HUES64 (cell line): ENCODE data around the gene CDH13.

Experiments used
- H3K27ac ChIP-seq: 2 replicates; pipeline ENCODE4 v1.7.0; 2013; ENCODE audit warnings: low read depth, low read length, inconsistent platforms
- H3K27me3 ChIP-seq: 2 replicates; pipeline ENCODE4 v1.6.1; 2013; ENCODE audit warnings: mild to moderate bottlenecking, low read length; ENCODE audit not compliant: insufficient read depth
- H3K36me3 ChIP-seq: 2 replicates; pipeline ENCODE4 v1.6.1; 2013; ENCODE audit warnings: mild to moderate bottlenecking, low read length; ENCODE audit not compliant: insufficient read depth
- H3K4me1 ChIP-seq: 2 replicates; pipeline ENCODE4 v1.6.1; 2013; ENCODE audit warnings: mild to moderate bottlenecking, low read length, moderate library complexity; ENCODE audit not compliant: insufficient read depth
- H3K4me3 ChIP-seq: 2 replicates; pipeline ENCODE4 v1.5.1; 2013; ENCODE audit warnings: mild to moderate bottlenecking, low read length, moderate library complexity
- H3K9ac ChIP-seq: 2 replicates; pipeline ENCODE4 v1.6.1; 2013; ENCODE audit warnings: mild to moderate bottlenecking, low read depth, low read length
- H3K9me3 ChIP-seq: 2 replicates; pipeline ENCODE4 v1.6.1; 2013; ENCODE audit warnings: low read depth, low read length; ENCODE audit not compliant: insufficient read depth
- WGBS: fragments of 150-250, 120-280 bp; methylation state at CpG from one replicate; pipeline ENCODE4 v1.1.7; 2013; ENCODE audit warnings: missing lambda C conversion rate; 5-methylcytosine and 5-hydroxymethylcytosine counted together

The CDH13 gene

DNA sequence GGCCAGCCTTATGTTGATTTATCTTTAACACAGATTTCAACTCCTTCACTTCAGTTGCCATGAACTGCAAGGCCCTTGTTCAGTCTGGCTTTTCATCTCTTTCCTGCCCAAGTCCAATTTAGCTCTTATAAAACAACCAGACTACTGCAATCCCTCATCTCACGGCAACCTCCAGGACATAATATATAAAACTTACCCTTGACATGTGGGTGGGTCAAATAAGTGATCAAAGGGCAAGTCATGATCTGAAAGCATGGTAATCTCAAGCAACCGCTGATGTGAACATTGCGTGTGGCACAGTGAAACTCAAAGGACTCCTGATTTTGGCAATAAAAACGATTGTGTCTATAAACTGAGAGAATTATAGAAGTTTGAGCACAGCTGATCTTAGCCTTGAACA, 364.6 kb downstream of the CDH13 start:
- no peaks in the 10 kb centered on the region for H3K36me3 ChIP-seq
- H3K4me1 ChIP-seq, result no peaks in the 10 kb centered on the region
- H3K9me3 ChIP-seq, result no peaks in the 10 kb centered on the region

DNA sequence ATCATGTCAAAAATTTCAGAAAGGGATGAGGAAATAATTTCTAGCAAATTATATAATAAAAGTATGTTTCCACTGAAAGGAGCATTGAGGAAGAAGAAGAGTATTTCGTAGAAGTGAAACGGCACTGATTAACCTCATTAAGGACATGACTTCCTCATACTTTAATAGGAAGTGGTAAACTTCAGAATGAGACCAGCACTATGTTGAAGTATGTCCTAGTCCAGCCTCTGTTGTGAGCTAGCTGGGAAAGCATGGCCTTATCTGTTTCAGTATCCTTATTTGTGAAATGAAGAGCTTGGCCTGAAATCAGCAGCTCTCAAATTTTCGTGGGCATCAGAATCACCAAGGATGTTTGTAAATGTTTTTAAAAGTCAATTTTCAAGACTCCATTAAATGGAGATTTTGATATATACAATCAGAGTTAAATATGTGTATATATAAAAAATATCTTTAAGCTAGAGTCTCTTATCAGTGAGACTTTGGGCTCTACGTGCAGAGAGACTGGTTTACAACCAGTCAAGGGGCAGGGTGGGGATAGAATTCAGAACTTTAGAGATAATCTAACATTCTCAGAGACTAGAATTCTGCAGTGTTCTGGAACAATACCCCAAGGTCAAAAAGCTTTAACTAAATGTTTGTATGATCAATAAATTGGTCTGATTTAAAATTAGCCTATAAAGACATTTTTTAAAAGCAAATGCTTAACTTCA, 365.4 kb downstream of the CDH13 start:
- Histone ChIP-seq H3K4me1 (no peaks in the 10 kb centered on the region), H3K27me3 (no peaks in the 10 kb centered on the region), H3K9ac (no peak overlapping the region), H3K27ac (no peak overlapping the region), H3K4me3 (no peak overlapping the region), H3K9me3 (no peaks in the 10 kb centered on the region), H3K36me3 (no peaks in the 10 kb centered on the region)
- WGBS, result 80% methylated on average over 1 of the region's 4 CpGs

More for the DNA sequence above, 364.6 kb downstream of the CDH13 start:
- WGBS, result 98% methylated on average over 4 of the region's 4 CpGs
- Histone ChIP-seq H3K27ac (no peak overlapping the region), H3K27me3 (no peaks in the 10 kb centered on the region), H3K4me3 (no peak overlapping the region), H3K9ac (no peak overlapping the region)

DNA sequence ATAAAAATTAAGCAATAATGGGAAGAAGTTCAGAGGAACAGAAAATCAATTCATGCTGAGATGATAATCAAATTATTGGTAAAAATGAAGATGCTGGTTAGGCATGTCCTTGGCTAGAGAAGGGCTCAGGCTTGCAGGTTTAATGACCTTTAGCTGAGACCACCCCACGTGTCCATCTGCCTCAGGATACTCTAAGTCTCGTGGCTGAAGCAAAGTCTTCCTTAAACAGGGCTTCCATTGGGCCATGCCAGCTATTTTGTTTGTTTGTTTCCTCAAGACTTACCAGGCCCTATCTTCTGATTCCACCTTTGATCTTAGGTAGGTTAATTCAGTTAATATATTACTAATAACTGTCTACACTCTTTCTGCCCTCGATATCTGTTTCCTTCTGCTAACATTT, 366.0 kb downstream of the CDH13 start:
- Histone ChIP-seq H3K9me3 (no peaks in the 10 kb centered on the region), H3K36me3 (no peaks in the 10 kb centered on the region), H3K27ac (no peak overlapping the region), H3K27me3 (no peaks in the 10 kb centered on the region), H3K4me1 (no peaks in the 10 kb centered on the region), H3K9ac (no peak overlapping the region), H3K4me3 (no peak overlapping the region)
- WGBS, result 84% methylated on average over 3 of the region's 3 CpGs

DNA sequence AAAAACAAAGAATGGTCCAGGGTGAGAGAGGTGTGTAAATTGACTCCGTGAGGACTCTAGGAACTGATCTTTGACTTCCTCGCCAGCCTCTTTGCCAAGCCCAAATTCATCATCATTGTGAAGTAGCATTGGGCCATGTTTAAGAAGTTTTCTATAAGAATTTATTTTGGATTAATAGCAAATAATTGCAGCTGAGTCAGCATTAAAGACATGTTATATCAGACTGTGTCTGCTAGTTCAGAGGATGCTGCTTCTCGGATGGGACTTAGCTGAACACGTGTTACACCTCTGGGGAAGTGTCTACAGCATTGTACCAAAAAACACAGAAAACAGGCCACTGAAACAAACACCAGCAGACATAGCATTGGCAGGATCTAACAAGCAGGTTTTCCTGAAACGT, 366.6 kb downstream of the CDH13 start:
- no peak overlapping the region for H3K9ac ChIP-seq
- H3K4me1 ChIP-seq, result no peaks in the 10 kb centered on the region
- no peaks in the 10 kb centered on the region for H3K36me3 ChIP-seq
- WGBS, result 92% methylated on average over 5 of the region's 5 CpGs
- no peak overlapping the region for H3K4me3 ChIP-seq
- no peaks in the 10 kb centered on the region for H3K9me3 ChIP-seq
- no peak overlapping the region for H3K27ac ChIP-seq
- H3K27me3 ChIP-seq, result no peaks in the 10 kb centered on the region

DNA sequence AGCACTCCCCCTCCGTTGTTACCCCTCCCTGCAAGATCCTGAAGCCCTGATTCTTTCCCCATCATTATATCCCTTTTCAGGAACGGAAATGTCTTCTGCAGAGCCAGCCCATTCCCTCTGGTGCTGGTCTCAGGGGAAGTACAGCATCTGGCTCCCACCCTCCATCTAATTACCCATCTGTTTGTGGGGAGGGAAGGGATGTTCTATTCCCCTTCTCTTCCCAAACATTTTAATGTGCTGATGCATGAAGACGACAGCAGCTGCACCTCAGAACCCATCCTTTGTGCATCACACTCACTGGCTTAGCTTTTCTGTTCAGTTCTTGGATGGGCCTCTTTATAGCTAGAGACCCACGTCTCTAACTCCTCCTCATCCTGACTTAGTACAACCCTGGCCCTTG, 367.2 kb downstream of the CDH13 start:
- no peak overlapping the region for H3K27ac ChIP-seq

DNA sequence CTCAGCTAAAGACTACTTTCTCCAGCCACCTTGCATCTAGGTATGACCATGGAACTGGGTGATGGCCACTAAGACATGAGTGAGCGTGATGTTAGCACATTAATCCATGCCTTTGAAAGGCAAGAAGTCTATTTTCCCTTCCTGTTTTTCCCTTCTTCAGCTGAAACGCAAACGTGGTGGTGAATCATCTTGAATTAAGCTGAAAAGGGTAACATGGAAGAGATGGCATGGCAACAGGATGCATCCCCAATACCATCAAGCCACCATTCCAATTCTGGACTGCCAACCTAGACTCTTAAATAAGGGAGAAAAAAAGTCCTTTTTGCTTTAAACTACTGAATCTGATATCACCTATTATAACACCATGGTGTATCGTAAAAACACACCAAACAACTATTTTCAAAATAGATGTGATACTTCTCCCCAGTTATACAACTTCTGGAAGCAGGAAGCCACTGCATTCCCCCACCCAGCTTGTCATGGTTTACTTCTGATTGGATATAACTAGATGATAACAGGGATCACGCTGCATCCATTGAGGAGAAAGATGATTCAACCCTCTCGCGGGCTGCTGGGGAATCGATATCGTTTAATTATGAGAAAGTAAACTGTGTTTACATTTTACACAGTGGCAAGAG, 368.6 kb downstream of the CDH13 start:
- WGBS, result 99% methylated on average over 7 of the region's 9 CpGs
- H3K9me3 ChIP-seq, result no peaks in the 10 kb centered on the region
- no peak overlapping the region for H3K9ac ChIP-seq
- no peaks in the 10 kb centered on the region for H3K4me1 ChIP-seq
- H3K36me3 ChIP-seq, result no peaks in the 10 kb centered on the region
- no peak overlapping the region for H3K27ac ChIP-seq
- H3K4me3 ChIP-seq, result no peak overlapping the region
- H3K27me3 ChIP-seq, result no peaks in the 10 kb centered on the region

More for the DNA sequence above, 367.2 kb downstream of the CDH13 start:
- no peaks in the 10 kb centered on the region for H3K4me1 ChIP-seq
- no peak overlapping the region for H3K4me3 ChIP-seq
- no peaks in the 10 kb centered on the region for H3K9me3 ChIP-seq
- no peaks in the 10 kb centered on the region for H3K36me3 ChIP-seq
- no peak overlapping the region for H3K9ac ChIP-seq
- WGBS, result 83% methylated on average over 4 of the region's 4 CpGs
- H3K27me3 ChIP-seq, result no peaks in the 10 kb centered on the region

DNA sequence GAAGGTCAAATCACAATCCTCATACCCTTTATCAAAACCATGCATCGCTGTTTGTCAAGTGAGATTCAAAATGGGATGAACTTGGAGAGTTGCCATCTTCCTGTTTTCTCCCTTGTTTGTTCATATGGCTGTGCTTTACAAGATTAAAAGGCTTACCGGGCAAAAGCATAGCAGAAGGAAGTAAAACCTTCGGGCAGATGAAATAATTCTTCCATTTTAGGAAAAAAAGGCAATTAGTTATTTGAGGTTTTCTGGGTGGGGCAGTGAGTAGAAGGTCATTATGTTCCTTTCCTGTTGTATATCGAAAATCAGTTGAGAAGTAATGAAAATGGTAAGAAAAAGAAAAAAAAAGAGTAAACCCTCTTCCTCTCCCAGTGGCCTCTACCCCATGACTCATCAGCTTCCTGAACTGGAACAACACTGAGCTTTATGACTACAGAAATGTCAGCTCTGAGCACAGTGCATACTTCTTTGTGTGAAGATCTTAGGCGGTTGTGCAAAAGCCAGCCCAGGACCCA, 369.2 kb downstream of the CDH13 start:
- 95% methylated on average over 5 of the region's 5 CpGs for WGBS
- Histone ChIP-seq H3K4me1 (no peaks in the 10 kb centered on the region), H3K4me3 (no peak overlapping the region), H3K36me3 (no peaks in the 10 kb centered on the region), H3K9ac (no peak overlapping the region), H3K9me3 (no peaks in the 10 kb centered on the region), H3K27ac (no peak overlapping the region), H3K27me3 (no peaks in the 10 kb centered on the region)

DNA sequence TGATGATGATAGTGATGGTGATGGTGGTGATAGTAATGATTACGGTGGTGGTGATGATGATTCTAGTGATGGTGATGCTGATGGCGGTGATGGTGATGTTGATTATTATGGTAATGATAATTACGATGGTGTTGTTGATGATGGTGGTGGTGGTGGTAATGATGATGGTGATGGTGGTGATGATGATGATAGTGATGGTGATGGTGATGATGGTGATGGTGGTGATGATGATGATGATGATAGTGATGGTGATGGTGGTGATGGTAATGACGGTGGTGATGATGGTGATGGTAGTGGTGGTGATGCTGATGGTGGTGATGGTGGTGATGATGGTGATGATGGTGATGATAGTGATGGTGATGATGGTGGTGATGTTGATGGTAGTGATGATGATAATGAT, 370.0 kb downstream of the CDH13 start:
- Histone ChIP-seq H3K4me3 (no peak overlapping the region), H3K27ac (no peak overlapping the region), H3K9ac (no peak overlapping the region), H3K36me3 (no peaks in the 10 kb centered on the region), H3K9me3 (no peaks in the 10 kb centered on the region), H3K27me3 (no peaks in the 10 kb centered on the region), H3K4me1 (no peaks in the 10 kb centered on the region)
- 95% methylated on average over 4 of the region's 4 CpGs for WGBS

DNA sequence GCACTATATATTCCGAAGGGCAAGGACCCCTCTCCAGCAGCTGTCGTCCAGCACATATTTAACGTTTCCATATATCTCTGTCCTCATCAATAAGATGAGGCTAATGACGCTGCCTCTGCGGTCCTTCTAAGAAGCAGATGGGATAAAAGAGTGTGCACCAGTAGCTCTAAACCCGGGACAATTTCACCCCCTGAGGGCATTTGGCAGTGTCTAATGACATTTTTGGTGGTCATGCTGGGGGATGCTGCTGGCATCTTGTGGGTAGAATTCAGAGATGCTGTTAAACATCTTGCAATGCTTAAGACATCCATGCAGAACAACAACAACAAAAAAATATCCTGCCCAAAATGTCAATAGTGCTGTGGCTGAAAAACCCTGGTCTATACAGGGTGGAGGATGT, 372.9 kb downstream of the CDH13 start:
- H3K27ac ChIP-seq, result no peak overlapping the region
- H3K4me3 ChIP-seq, result no peak overlapping the region
- no peaks in the 10 kb centered on the region for H3K4me1 ChIP-seq
- 93% methylated on average over 6 of the region's 6 CpGs for WGBS
- H3K27me3 ChIP-seq, result no peaks in the 10 kb centered on the region
- no peak overlapping the region for H3K9ac ChIP-seq
- H3K9me3 ChIP-seq, result no peaks in the 10 kb centered on the region
- H3K36me3 ChIP-seq, result no peaks in the 10 kb centered on the region

DNA sequence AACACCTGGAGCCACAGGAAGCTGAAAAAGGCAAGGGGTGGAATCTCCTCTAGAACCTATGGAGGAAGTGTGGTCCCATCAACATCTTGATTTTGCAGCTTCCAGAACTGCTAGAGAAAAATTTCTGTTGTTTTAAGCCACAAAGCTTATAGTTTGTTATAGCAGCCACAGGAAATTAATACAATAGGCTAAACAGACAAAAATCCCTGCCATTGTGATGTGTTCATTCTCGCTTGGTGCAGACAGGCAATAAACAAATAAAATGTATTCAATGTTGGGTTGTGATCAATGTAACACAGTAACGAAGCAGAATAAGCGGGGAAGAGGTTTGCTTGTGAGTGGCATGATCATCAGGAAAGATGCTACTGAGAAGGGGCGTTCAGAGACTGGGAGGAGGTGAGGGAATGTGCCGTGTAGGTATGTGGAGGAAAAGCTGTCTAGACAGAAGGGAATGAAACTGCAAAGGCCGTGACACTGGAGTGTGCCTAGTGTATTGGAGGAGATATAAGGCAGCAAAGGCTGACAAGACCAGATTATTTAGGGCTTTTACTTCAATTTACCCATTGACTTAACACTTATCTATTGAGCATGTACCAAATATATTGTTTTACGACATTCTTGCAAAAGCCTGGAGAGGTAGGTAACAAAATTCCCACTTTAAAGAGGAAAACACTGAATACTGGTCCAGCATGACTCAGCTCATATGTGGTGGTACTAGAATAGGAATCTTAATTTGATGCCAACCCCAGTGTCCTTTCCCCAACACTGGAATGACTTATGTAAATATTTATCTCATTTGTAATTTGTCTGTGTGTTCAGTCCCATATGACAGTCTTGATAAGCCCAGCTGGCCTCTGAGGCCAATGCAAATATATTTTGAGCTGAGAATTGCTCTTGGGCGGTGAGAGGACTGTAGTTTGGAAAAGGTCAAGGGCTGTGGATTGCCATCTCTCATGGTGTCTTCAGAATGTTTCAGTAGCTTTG, 375.9 kb downstream of the CDH13 start:
- no peaks in the 10 kb centered on the region for H3K27me3 ChIP-seq
- WGBS, result 92% methylated on average over 8 of the region's 8 CpGs
- no peak overlapping the region for H3K9ac ChIP-seq
- no peak overlapping the region for H3K4me3 ChIP-seq
- H3K27ac ChIP-seq, result no peak overlapping the region
- no peaks in the 10 kb centered on the region for H3K4me1 ChIP-seq
- no peaks in the 10 kb centered on the region for H3K36me3 ChIP-seq
- no peaks in the 10 kb centered on the region for H3K9me3 ChIP-seq
